HEK293T (cell line): ENCODE measurements around the gene TPSB2.

ENCODE experiments used
- BHLHE40 ChIP-seq: fragments of 450-650 bp; IDR thresholded peaks from 2 replicates; pipeline ENCODE4 v1.6.1; 2016; ENCODE audit warnings: mild to moderate bottlenecking, moderate library complexity, borderline replicate concordance
- CTBP1 ChIP-seq: fragments of 450-650 bp; IDR thresholded peaks from 2 replicates; pipeline ENCODE4 v1.6.1; 2016; ENCODE audit warnings: borderline replicate concordance
- FOXK2 ChIP-seq: fragments of 450-650 bp; IDR thresholded peaks from 2 replicates; pipeline ENCODE4 v1.6.1; 2016; ENCODE audit warnings: mild to moderate bottlenecking
- FOXM1 ChIP-seq: fragments of 450-650 bp; IDR thresholded peaks from 2 replicates; pipeline ENCODE4 v1.6.1; 2017; ENCODE audit warnings: mild to moderate bottlenecking, borderline replicate concordance
- HDGF ChIP-seq: fragments of 450-650 bp; IDR thresholded peaks from 2 replicates; pipeline ENCODE4 v1.6.1; 2017; ENCODE audit warnings: antibody characterized with exemption, borderline replicate concordance
- L3MBTL2 ChIP-seq: fragments of 450-650 bp; conservative IDR thresholded peaks from 2 replicates; pipeline ENCODE4 v1.6.1; 2016; ENCODE audit warnings: mild to moderate bottlenecking
- SP1 ChIP-seq: fragments of 450-650 bp; IDR thresholded peaks from 2 replicates; pipeline ENCODE4 v1.6.1; 2017
- SUZ12 ChIP-seq: fragments of 450-650 bp; IDR thresholded peaks from 2 replicates; pipeline ENCODE4 v1.6.1; 2016; ENCODE audit warnings: mild to moderate bottlenecking
- TARDBP ChIP-seq: fragments of 450-650 bp; IDR thresholded peaks from 2 replicates; pipeline ENCODE4 v1.6.1; 2016
- ZNF384 ChIP-seq: fragments of 450-650 bp; IDR thresholded peaks from 2 replicates; pipeline ENCODE4 v1.6.1; 2016

GRCh38 chr16:1200014-1200627 is 29.9 kb downstream of the TPSB2 start:
- TF ChIP-seq L3MBTL2: no peak
- TF ChIP-seq CTBP1: no peak
- no peak for TF ChIP-seq BHLHE40
- TF ChIP-seq SP1: no peak
- TF ChIP-seq SUZ12: no peak
- no peak for TF ChIP-seq FOXK2
- no peak for TF ChIP-seq HDGF
- TF ChIP-seq TARDBP: no peak
- TF ChIP-seq FOXM1: no peak
- no peak for TF ChIP-seq ZNF384
